IMR-90 (cell line): ENCODE results near the gene TSNAXIP1. TPM values are rescaled to one million over a fixed set of nuclear protein-coding genes. Genes with fewer than 3 reads are reported as not detected.

ENCODE experiments used
- ATAC-seq: fragments of 200-7000 bp; cut with Tn5 transposase; 2 replicates; pipeline ENCODE4 v1.9.1; 2020; ENCODE audit warnings: low read depth, mild to moderate bottlenecking, moderate library complexity
- BruUV-seq: library from RNA; stranded (reverse); fragments of 400-500 nt; replicated peaks from 2 replicates; lab custom pipeline; 2021; lab: Mats Ljungman, UMichigan
- CTCF ChIA-PET: fragments of 300-600 bp; formaldehyde crosslinking; extraction: SDS; loops from one replicate; lab custom pipeline; 2021; ENCODE audit warnings: antibody characterized with exemption; lab: Yijun Ruan, JAX
- POLR2A ChIA-PET: fragments of 300-600 bp; sonication (Branson Sonifier 250); formaldehyde crosslinking; loops from one replicate; lab custom pipeline; 2022; ENCODE audit warnings: antibody characterized with exemption; ENCODE audit not compliant: unreplicated experiment; lab: Charles Lee
- DNase-seq: peaks from one replicate; pipeline ENCODE4 v3.0.0; 2013
- H2AFZ ChIP-seq: replicated peaks from 2 replicates; pipeline ENCODE3; 2013; ENCODE audit warnings: low read length, mild to moderate bottlenecking; ENCODE audit not compliant: poor library complexity
- H2AK5ac ChIP-seq: 2 replicates; pipeline ENCODE4 v1.6.1; 2013; ENCODE audit warnings: low read depth, low read length, inconsistent platforms
- H2AK9ac ChIP-seq: replicated peaks from 2 replicates; pipeline ENCODE3; 2013; ENCODE audit warnings: mild to moderate bottlenecking, low read depth, low read length, moderate library complexity; ENCODE audit not compliant: poor library complexity
- H2BK120ac ChIP-seq: 2 replicates; pipeline ENCODE4 v1.6.1; 2013; ENCODE audit warnings: low read depth, low read length, inconsistent platforms
- H2BK15ac ChIP-seq: 3 replicates; pipeline ENCODE4 v1.6.1; 2013; ENCODE audit warnings: low read depth, low read length, inconsistent platforms
- H2BK20ac ChIP-seq: 2 replicates; pipeline ENCODE4 v1.6.1; 2013; ENCODE audit warnings: low read depth, mild to moderate bottlenecking, inconsistent platforms, low read length, moderate library complexity
- H2BK5ac ChIP-seq: 2 replicates; pipeline ENCODE4 v1.6.1; 2013; ENCODE audit warnings: mild to moderate bottlenecking, low read depth, low read length, inconsistent platforms; ENCODE audit not compliant: poor library complexity, severe bottlenecking
- H3K14ac ChIP-seq: replicated peaks from 2 replicates; pipeline ENCODE4 v1.6.1; 2013; ENCODE audit warnings: low read depth, low read length, inconsistent platforms
- H3K18ac ChIP-seq: 2 replicates; pipeline ENCODE4 v1.6.1; 2013; ENCODE audit warnings: low read depth, low read length, control low read depth
- H3K23ac ChIP-seq: 2 replicates; pipeline ENCODE4 v1.6.1; 2013; ENCODE audit warnings: low read depth, low read length, inconsistent platforms
- H3K27ac ChIP-seq: 2 replicates; pipeline ENCODE4 v1.5.1; 2013; ENCODE audit warnings: mild to moderate bottlenecking, control low read depth, low read length; ENCODE audit not compliant: insufficient read depth
- H3K27me3 ChIP-seq: 2 replicates; pipeline ENCODE4 v1.6.1; 2013; ENCODE audit warnings: low read length; ENCODE audit not compliant: control insufficient read depth, insufficient read depth
- H3K36me3 ChIP-seq: 2 replicates; pipeline ENCODE4 v1.6.1; 2013; ENCODE audit warnings: low read length, mixed read lengths; ENCODE audit not compliant: control insufficient read depth, insufficient read depth
- H3K4ac ChIP-seq: 2 replicates; pipeline ENCODE4 v1.6.1; 2013; ENCODE audit warnings: low read depth, low read length, inconsistent platforms
- H3K4me1 ChIP-seq: 2 replicates; pipeline ENCODE4 v1.6.1; 2013; ENCODE audit warnings: low read length, mixed read lengths; ENCODE audit not compliant: control insufficient read depth, insufficient read depth
- H3K4me2 ChIP-seq: 2 replicates; pipeline ENCODE4 v1.6.1; 2013; ENCODE audit warnings: low read depth, mild to moderate bottlenecking, control low read depth, low read length, moderate library complexity
- H3K4me3 ChIP-seq: 2 replicates; pipeline ENCODE4 v1.5.1; 2013; ENCODE audit warnings: low read depth, mild to moderate bottlenecking, control low read depth, low read length, moderate library complexity; ENCODE audit not compliant: insufficient read depth
- H3K56ac ChIP-seq: 2 replicates; pipeline ENCODE4 v1.6.1; 2013; ENCODE audit warnings: low read length, inconsistent platforms; ENCODE audit not compliant: insufficient read depth; ENCODE audit errors: extremely low read depth
- H3K79me1 ChIP-seq, 2 experiments: 2 replicates each; pipeline ENCODE4 v1.6.1; 2013; ENCODE audit warnings: low read length in 2 of 2, inconsistent platforms in 1 of 2, low read depth in 1 of 2
- H3K9ac ChIP-seq: 2 replicates; pipeline ENCODE4 v1.6.1; 2013; ENCODE audit warnings: low read depth, low read length, control low read depth
- H3K9me1 ChIP-seq: 2 replicates; pipeline ENCODE4 v1.6.1; 2013; ENCODE audit warnings: low read length, inconsistent platforms; ENCODE audit not compliant: insufficient read depth
- H3K9me3 ChIP-seq: 2 replicates; pipeline ENCODE4 v1.6.1; 2013; ENCODE audit warnings: low read length; ENCODE audit not compliant: control insufficient read depth, insufficient read depth
- H4K20me1 ChIP-seq: 2 replicates; pipeline ENCODE4 v1.6.1; 2013; ENCODE audit warnings: low read length, inconsistent platforms; ENCODE audit not compliant: insufficient read depth
- H4K5ac ChIP-seq: 2 replicates; pipeline ENCODE4 v1.6.1; 2013; ENCODE audit warnings: mild to moderate bottlenecking, low read depth, low read length, control low read depth
- H4K8ac ChIP-seq, 2 experiments: 2 replicates each; pipeline ENCODE4 v1.6.1; 2013; ENCODE audit warnings: low read depth in 2 of 2, low read length in 2 of 2, control low read depth in 1 of 2, inconsistent platforms in 1 of 2
- H4K91ac ChIP-seq: 2 replicates; pipeline ENCODE4 v1.6.1; 2013; ENCODE audit warnings: low read depth, low read length, inconsistent platforms; ENCODE audit not compliant: insufficient read depth
- BHLHE40 ChIP-seq: fragments of 150-350 bp; IDR thresholded peaks from 2 replicates; pipeline ENCODE4 v1.6.1; 2016; ENCODE audit warnings: mild to moderate bottlenecking, low read depth, low read length
- CEBPB ChIP-seq: IDR thresholded peaks from 2 replicates; pipeline ENCODE4 v1.6.1; 2012; ENCODE audit warnings: low read depth, low read length, improper control_type of control experiment
- CHD1 ChIP-seq: IDR thresholded peaks from 2 replicates; pipeline ENCODE4 v1.6.1; 2012; ENCODE audit warnings: low read depth, low read length, improper control_type of control experiment
- FOS ChIP-seq: fragments of 150-350 bp; IDR thresholded peaks from 2 replicates; pipeline ENCODE4 v1.6.1; 2016; ENCODE audit warnings: low read depth, low read length
- MAFK ChIP-seq: IDR thresholded peaks from 2 replicates; pipeline ENCODE4 v1.6.1; 2012; ENCODE audit warnings: low read depth, low read length, improper control_type of control experiment
- NFE2L2 ChIP-seq: fragments of 150-350 bp; IDR thresholded peaks from 2 replicates; pipeline ENCODE4 v1.6.1; 2016; ENCODE audit warnings: low read depth, mild to moderate bottlenecking, low read length
- POLR2A ChIP-seq: IDR thresholded peaks from 2 replicates; pipeline ENCODE4 v1.6.1; 2012; ENCODE audit warnings: mild to moderate bottlenecking, low read depth, low read length
- RAD21 ChIP-seq: IDR thresholded peaks from 2 replicates; pipeline ENCODE4 v1.6.1; 2012; ENCODE audit warnings: low read length, improper control_type of control experiment
- RFX5 ChIP-seq: IDR thresholded peaks from 2 replicates; pipeline ENCODE4 v1.8.0; 2012; ENCODE audit warnings: low read depth, mild to moderate bottlenecking, low read length, moderate library complexity
- SMC3 ChIP-seq: fragments of 150-350 bp; IDR thresholded peaks from 2 replicates; pipeline ENCODE4 v1.6.1; 2016; ENCODE audit warnings: low read depth, mild to moderate bottlenecking, antibody characterized with exemption, low read length, moderate library complexity
- USF2 ChIP-seq: fragments of 150-350 bp; IDR thresholded peaks from 2 replicates; pipeline ENCODE4 v1.6.1; 2017; ENCODE audit warnings: mild to moderate bottlenecking, antibody characterized with exemption, low read length, low read depth
- WGBS, 2 experiments: methylation state at CpG; one replicate each; pipeline versions ENCODE4 v1.1.5 to v1.1.7; 2013; ENCODE audit warnings: missing lambda C conversion rate in 2 of 2; ENCODE audit not compliant: insufficient read length in 1 of 2; ENCODE audit errors: extremely low coverage in 2 of 2; 5-methylcytosine and 5-hydroxymethylcytosine counted together
- dilution Hi-C: fragments of 300-500 bp; cut with HindIII; formaldehyde crosslinking; loops from one replicate; pipeline ENCODE4 v1.14.3; 2018; ENCODE audit warnings: low sequenced_read_pairs; ENCODE audit not compliant: unreplicated experiment
- in situ Hi-C: fragments of 300-500 bp; cut with MboI; formaldehyde crosslinking; loops from 3 replicates; pipeline ENCODE4 v1.14.3; 2019; ENCODE audit warnings: low sequenced_read_pairs, inconsistent platforms, mixed read lengths
- intact Hi-C: fragments of 100-400 bp; cut with micrococcal nuclease; formaldehyde crosslinking; loops from 2 replicates; pipeline ENCODE4 v1.10.0; 2022
- polyA plus RNA-seq, 3 experiments: library from polyadenylated mRNA; depleted of rRNA; stranded (reverse); fragments of >200 nt; gene quantifications; 2 replicates each; pipeline ENCODE4 v1.2.3, GENCODE V29; 2012; ENCODE audit warnings: low replicate concordance in 1 of 3
- total RNA-seq: library from RNA; depleted of rRNA; stranded (reverse); fragments of >200 nt; gene quantifications from 2 replicates; pipeline ENCODE4 v1.2.3, GENCODE V29; 2012

The TSNAXIP1 gene
- total and polyA plus RNA-seq, 2 of the 4 experiments (the other 2 are of a cell fraction): 0.72 to 1.4 TPM

GRCh38 chr16:67774457-67774853, 32.2 kb upstream of the TSNAXIP1 start:
- Histone ChIP-seq H3K18ac (no peak overlapping the region), H3K4me1 (peaks cover 6% of the 10 kb centered on the region; the same call in 1 of the 2 replicates), H3K4ac (no peak overlapping the region), H3K23ac (no peak overlapping the region), H3K56ac (no peak overlapping the region), H4K5ac (no peak overlapping the region), H3K9ac (no peak overlapping the region), H4K91ac (no peak overlapping the region), H3K4me3 (no peak overlapping the region), H2BK5ac (no peak overlapping the region), H4K20me1 (peaks cover 24% of the 10 kb centered on the region), H2AK5ac (no peak overlapping the region), H3K9me1 (peaks cover 13% of the 10 kb centered on the region; the same call in 1 of the 2 replicates), H3K9me3 (no peaks in the 10 kb centered on the region), H3K14ac (no peak overlapping the region), H2BK15ac (no peak overlapping the region), H3K27me3 (no peaks in the 10 kb centered on the region), H3K36me3 (peaks cover 5% of the 10 kb centered on the region), H2AFZ (no peak overlapping the region), H3K79me1 (peaks cover 11 to 56% of the 10 kb centered on the region in 2 experiments), H2BK120ac (no peak overlapping the region), H4K8ac (no peak overlapping the region), H2BK20ac (no peak overlapping the region), H2AK9ac (no peak overlapping the region), H3K4me2 (no peak overlapping the region), H3K27ac (no peak overlapping the region)
- no TSS peak for BruUV-seq
- in situ Hi-C loops: no loop called here
- dilution Hi-C loops: no loop called here
- TF ChIP-seq BHLHE40 (no peak), NFE2L2 (no peak), CHD1 (no peak), SMC3 (no peak), RAD21 (no peak), RFX5 (no peak), CEBPB (no peak), POLR2A (no peak), MAFK (no peak), FOS (no peak), USF2 (no peak)
- ATAC-seq (no peak), DNase-seq (no peak)
- ChIA-PET POLR2A (no interaction called here), CTCF (interaction anchor here (0.7 kb wide), 1 partner anchor 12 kb away, joined by 3 read pairs; no protein-coding TSS in a partner anchor)
- WGBS, 2 experiments: 100% methylated on average over 1 of the region's 3 CpGs; no CpG with 5 or more reads in 1 of the 2 experiments
- intact Hi-C loops: no loop called here
